Stimulated activated CD8-positive, alpha-beta memory T cell treated with anti-CD3 and anti-CD28 coated beads, Interleukin-4, amount 100 ng/mL, for 1 hour (primary cell): ENCODE results near the gene WDR45B.
A peak's percentile ranks its signal among the peaks of the same experiment; 100 is the strongest.
"Not testable (repeated sequence)": the region's sequence is repeated elsewhere in the genome, so short reads cannot be mapped to it uniquely, and the experiment has no call there.

Experiments used
- DNase-seq, 2 donors: peaks; one replicate each; pipeline ENCODE4 v3.0.0-alpha.2; 2020; ENCODE audit warnings: low read depth in 2 of 2, low spot score in 1 of 2

Gene WDR45B

DNA sequence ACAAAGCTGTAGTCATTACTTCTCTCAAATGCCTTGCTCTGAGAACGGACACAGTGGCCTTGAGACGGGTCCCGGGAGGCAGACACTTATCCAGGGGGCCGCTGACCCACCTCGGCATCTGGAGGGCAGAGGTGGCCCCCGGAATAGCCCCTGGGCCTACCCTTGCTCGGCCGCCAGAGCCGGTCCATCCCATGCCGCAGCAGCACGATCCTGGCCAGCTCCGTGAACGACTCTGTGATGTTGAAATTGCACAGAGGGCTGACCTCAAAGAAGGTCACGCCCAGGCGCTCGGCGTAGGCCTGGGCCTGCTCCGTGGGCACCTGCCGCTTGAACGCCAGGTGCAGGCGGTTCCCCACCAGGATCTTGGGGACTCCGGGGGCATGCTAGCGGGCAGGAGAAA, 10.1 kb upstream of the WDR45B start:
- DNase-seq, result no peak

- DNase-seq, result no peak
Observed at GRCh38 chr17:82657926-82658325, 9.7 kb upstream of the WDR45B start.

- no peak for DNase-seq
Observed at GRCh38 chr17:82656266-82656665, 8.0 kb upstream of the WDR45B start.

- DNase-seq, result no peak
Observed at GRCh38 chr17:82655523-82655922, 7.3 kb upstream of the WDR45B start.

GRCh38 chr17:82655038-82655479, 6.8 kb upstream of the WDR45B start:
- no peak for DNase-seq

DNA sequence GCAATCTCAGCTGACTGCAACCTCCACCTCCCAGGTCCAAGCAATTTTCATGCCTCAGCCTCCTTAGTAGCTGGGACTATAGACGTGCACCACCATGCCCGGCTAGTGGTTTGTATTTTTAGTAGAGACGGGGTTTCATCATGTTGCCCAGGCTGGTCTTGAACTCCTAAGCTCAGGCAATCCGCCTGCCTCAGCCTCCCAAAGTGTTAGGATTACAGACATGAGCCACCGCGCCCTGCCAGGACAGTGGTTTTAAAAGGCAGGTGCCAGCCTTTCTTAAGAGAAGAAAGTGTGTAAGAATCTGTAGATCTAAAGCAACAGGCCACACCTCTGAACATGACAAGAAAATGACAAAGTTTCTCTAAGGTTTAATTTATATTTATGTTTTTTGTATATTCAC, 6.4 kb upstream of the WDR45B start:
- not testable (repeated sequence) for DNase-seq

- no peak for DNase-seq
Observed at GRCh38 chr17:82653651-82654528, 5.6 kb upstream of the WDR45B start.

DNA sequence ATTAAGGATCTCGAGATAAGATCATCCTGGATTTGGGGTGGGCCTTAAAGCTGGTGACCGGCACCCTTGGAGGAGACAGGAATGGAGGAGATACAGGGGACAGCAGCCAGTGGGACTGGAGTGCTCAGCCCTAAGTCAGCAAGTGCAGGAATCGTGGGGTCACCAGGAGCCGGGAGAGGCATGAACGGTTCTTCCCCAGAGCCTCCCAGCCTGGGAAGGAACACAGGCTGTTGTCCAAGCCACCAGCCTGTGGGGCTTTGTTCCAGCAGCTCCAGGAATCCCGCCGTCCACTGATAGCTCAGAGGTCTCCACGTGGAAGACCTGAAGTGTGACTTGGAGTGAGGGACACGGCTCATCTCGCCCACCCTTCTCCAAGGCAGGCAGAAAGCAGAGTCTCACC, 2.5 kb upstream of the WDR45B start:
- no peak for DNase-seq

- no peak for DNase-seq
Observed at GRCh38 chr17:82649501-82650261, 1.4 kb upstream of the WDR45B start.

DNA sequence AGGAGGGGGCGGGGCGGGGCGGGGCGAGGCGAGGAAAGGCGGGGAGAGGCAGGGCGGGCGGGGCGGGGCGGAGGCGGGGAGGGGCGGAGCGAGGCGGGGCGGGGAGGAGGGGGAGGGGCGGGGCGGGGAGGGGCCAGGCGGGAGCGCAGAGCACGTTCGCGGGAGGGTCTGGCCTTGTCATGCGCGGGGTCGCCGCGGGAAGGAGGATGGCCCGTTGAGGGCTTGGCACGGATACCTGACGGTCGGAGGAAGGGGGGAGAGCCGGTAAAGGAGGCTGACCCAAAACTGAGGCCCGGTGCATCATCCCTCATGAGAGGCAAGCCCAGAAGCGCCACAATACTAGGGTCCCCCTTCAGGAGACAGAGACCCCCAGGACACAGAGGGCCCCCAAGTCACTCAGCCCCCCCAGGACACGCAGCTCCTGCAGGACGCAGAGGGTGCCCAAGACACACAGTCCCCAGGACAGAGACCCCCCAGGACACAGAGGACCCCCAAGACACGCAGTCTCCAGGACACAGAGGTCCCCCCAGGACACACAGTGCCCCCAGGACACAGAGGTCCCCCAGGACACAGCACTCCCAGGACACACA, 593 bp upstream of the WDR45B start:
- peak in 1 of 2 donors; percentile 11 for DNase-seq

- DNase-seq, result no peak
Observed at GRCh38 chr17:82647593-82648164, 565 bp downstream of the WDR45B start.

- DNase-seq, result no peak
Observed at GRCh38 chr17:82645516-82645915, 2.7 kb downstream of the WDR45B start.

DNA sequence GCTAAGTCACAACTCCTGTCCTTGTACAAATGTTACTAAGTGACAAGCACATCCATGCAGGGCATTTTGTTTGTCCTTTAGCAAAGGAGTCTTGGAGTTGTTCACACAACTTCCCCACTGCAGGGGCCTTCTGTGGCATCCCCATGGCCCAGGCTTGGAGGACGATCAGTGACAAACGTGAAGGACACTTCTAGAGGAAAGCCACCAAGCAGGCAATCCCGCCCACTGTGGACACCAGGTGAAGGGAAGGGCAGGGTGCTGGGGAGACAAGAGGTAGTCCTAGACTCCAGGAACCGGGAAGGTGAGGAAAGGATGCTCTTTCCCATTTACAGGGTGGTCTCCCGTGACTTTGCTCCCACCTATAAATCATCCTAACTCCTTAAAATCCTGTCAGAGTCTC, 4.1 kb downstream of the WDR45B start:
- no peak for DNase-seq

DNA sequence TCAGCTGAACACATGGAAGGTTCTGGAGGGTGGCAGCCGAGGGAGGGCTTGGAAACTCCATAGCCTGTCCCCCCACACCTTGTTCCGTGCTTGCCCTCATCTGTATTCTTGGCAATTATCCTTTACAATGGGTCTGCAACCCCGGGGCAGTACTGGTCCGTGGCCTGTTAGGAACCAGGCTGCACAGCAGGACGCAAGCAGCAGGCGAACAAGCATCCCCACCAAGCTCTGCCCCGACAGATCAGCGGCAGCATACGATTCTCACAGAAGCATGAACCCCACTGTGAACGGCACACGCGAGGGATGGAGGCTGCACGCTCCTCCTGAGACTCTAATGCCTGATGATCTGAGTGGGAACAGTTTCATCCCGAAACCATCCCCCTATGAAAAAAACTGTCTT, 6.2 kb downstream of the WDR45B start:
- DNase-seq, result no peak

GRCh38 chr17:82640036-82640435, 8.2 kb downstream of the WDR45B start:
- no peak for DNase-seq

DNA sequence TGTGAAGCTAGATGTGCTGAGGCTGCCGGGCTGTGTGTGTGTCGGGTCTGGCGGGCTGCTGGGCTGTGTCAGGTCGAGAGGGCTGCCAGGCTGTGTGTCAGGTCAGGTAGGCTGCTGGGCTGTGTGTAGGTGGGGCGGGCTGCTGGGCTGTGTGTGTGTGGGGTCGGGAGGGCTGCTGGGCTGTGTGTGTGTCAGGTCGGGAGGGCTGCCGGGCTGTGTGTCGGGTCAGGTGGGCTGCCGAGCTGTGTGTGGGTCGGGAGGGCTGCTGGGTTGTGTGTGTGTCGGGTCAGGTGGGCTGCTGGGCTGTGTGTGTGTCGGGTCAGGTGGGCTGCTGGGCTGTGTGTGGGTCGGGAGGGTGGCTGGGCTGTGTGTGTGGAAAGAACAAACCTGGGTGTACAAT, 8.6 kb downstream of the WDR45B start:
- DNase-seq, result no peak

DNA sequence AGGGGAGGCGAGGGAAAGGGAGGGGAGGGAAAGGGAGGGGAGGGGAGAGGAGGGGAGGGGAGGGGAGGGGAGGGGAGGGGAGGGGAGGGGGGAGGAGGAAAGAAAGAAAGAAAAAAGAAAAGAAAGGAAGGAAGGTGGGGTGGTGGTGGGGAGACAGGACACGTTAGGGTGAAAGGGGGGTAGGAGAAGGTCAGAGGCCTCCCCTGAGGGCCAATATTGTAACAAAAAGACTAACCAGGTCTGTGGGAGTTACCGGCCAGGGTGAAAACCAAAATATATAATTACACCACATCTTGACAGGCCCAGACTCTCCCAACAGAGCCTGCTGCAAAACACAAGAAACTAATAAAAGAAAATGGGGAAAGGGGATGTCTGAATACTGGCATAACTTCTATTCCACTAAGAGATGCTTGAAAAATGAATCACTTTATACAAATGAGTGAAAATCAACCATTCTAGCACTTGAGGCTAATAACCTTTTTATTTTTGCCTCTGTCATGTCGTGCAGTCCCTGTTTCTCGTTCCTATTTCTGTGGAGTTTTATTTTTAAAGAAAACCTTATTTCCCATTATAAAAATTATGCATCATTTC, 10.0 kb downstream of the WDR45B start:
- no peak for DNase-seq

DNA sequence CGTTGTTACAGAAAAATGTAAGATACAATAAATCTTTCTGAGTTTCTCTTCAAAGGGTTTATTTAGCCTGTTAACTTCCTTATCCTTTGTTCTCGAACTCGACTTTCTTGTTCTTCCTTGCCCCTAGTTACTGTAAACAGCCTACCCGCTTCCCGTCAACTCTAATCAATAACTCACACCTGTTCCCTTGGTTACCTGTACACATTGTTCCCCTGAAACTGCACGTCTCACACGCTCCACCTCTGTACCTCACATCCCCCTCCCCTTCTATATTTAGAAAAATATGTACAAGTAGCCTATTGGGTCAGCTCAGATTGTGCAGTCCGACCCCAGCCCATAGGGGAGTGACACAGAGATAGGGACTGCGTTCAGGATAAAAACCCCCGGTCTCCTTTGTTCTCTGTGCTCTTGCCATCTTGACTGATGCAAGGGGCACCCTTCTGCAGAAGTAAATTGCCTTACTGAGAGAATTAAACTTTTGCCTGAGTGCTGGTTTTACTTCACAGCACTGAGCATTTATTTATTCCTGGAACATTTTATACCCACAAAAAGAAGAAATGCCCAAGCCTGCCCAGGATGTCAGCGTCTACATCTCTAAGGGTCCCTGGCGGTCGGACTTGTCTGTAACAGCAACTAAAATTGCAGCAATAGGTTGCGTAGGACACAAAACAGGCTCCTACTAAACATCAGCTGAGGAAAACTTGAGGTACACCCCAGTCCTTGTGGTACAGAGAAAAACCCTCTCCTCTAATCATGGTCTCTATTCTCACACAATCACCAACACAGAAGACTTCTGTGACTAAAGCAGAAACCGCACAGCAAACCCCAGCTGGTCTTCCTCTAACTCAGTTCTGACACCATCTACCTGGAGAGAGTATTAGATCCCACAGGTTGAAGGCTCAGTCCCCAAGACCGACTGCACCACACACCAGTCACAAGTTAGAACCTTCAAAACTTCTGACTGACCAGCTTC, 11.3 kb downstream of the WDR45B start:
- DNase-seq, result no peak

DNA sequence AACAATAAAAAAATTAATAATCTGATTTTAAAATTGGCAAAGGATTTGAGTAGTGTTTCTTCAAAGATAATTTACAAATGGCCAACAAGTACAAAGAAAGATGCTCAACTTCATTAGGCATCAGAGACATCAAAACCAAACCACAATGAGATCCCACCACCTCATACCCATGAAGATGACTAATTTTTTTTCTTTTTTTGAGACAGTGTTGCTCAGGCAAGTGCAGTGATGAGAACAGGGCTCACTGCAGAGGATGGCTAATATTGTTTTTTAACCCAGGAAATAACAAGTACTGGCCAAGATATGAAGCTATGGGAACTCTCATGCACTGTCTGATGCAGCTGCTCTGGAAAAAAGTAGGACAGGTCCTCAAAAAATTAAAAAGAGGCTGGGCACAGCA, 14.9 kb downstream of the WDR45B start:
- no peak for DNase-seq

- DNase-seq, result no peak
Observed at GRCh38 chr17:82632451-82632850, 15.8 kb downstream of the WDR45B start.
